Fibroblast of lung (primary cell): ENCODE measurements around the gene TPST2.

ENCODE experiments used
- EZH2 ChIP-seq: IDR thresholded peaks from 2 replicates; pipeline ENCODE4 v1.5.1; 2012; ENCODE audit warnings: low read length, control low read depth, mild to moderate bottlenecking; ENCODE audit errors: missing control alignments
- TF ChIP-seq, protein P1 (sequence below), 2 donors: IDR thresholded peaks in 1 of 2; conservative IDR thresholded peaks in 1 of 2; 1 replicate in 1 of 2; 2 replicates in 1 of 2; pipeline ENCODE4 v1.5.1; 2011 to 2012; ENCODE audit warnings: low read length in 2 of 2, control low read depth in 1 of 2, inconsistent platforms in 1 of 2, low read depth in 1 of 2, mild to moderate bottlenecking in 1 of 2

DNA sequence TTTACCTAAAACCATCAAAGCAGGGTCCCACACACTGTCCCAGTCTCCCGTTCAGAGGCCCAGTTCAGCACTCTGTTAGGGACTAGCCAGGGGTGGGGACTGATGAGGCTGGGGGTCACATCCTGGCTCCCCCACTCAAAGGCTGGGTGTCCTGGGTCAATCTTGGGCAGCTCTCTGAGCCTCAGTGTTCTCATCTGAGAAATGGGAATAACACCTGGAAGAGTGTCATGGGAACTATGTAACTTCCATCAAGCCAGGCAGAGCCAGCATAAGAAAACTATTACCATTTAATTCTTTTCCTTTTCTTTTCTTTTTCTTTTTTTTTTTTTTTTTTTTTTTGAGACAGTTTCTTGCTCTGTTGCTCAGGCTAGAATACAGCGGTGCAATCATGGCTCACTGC lies 38.4 kb downstream of the TPST2 start:
- TF ChIP-seq, protein P1, sequence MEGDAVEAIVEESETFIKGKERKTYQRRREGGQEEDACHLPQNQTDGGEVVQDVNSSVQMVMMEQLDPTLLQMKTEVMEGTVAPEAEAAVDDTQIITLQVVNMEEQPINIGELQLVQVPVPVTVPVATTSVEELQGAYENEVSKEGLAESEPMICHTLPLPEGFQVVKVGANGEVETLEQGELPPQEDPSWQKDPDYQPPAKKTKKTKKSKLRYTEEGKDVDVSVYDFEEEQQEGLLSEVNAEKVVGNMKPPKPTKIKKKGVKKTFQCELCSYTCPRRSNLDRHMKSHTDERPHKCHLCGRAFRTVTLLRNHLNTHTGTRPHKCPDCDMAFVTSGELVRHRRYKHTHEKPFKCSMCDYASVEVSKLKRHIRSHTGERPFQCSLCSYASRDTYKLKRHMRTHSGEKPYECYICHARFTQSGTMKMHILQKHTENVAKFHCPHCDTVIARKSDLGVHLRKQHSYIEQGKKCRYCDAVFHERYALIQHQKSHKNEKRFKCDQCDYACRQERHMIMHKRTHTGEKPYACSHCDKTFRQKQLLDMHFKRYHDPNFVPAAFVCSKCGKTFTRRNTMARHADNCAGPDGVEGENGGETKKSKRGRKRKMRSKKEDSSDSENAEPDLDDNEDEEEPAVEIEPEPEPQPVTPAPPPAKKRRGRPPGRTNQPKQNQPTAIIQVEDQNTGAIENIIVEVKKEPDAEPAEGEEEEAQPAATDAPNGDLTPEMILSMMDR (conservative IDR thresholded peaks at IDR 0.05 in 1 of 2, IDR thresholded peaks at IDR 0.05 in 1 of 2; ENCODE audit: low read depth in 1 of 2, low read length in 2 of 2), result no peak
- TF ChIP-seq EZH2, result no peak
